Body of pancreas (tissue), 4 donors: ENCODE measurements around the gene SHISA4. TPM values are rescaled to one million over a fixed set of nuclear protein-coding genes. Genes with fewer than 3 reads are reported as not detected.

Experiments
- ATAC-seq: fragments of 150-250 bp; one replicate; pipeline ENCODE4 v1.9.1; 2016
- DNase-seq, 4 donors: peaks; one replicate each; pipeline ENCODE4 v3.0.0-alpha.2; 2019
- H3K27ac ChIP-seq, 4 donors: fragments of 200-600 bp; sonication (generic); 1 replicate in 3 of 4; 2 replicates in 1 of 4; pipeline versions ENCODE4 v1.5.1 to v1.6.1; 2016 to 2019; ENCODE audit warnings: mild to moderate bottlenecking in 1 of 4, mixed read lengths in 1 of 4, moderate library complexity in 1 of 4
- H3K27me3 ChIP-seq, 2 donors: fragments of 200-600 bp; sonication (generic); one replicate each; pipeline ENCODE4 v1.6.0; 2016; ENCODE audit warnings: mild to moderate bottlenecking in 1 of 2
- H3K36me3 ChIP-seq, 2 donors: fragments of 200-600 bp; sonication (generic); replicated peaks in 1 of 2; 2 replicates each; pipeline ENCODE4 v1.5.1; 2016; ENCODE audit warnings: low read depth in 2 of 2; ENCODE audit not compliant: insufficient read depth in 1 of 2
- H3K4me1 ChIP-seq: fragments of 200-600 bp; sonication (generic); one replicate; pipeline ENCODE4 v1.6.0; 2016
- H3K4me3 ChIP-seq, 2 donors: fragments of 200-600 bp; sonication (generic); 1 replicate in 1 of 2; 2 replicates in 1 of 2; pipeline ENCODE4 v1.5.1; 2016 to 2019
- H3K9me3 ChIP-seq, 3 donors: fragments of 200-600 bp; sonication (generic); 1 replicate in 2 of 3; 2 replicates in 1 of 3; pipeline ENCODE4 v1.5.1; 2016
- POLR2A ChIP-seq, 3 donors: fragments of 450-650 bp; IDR thresholded peaks; one replicate each; pipeline ENCODE4 v1.6.1; 2016; ENCODE audit warnings: antibody characterized with exemption in 3 of 3, mild to moderate bottlenecking in 2 of 3
- WGBS, 2 donors: methylation state at CpG; one replicate each; pipeline ENCODE4 v1.1.5; 2017; 5-methylcytosine and 5-hydroxymethylcytosine counted together
- intact Hi-C: fragments of 100-400 bp; cut with DNase I; formaldehyde crosslinking; loops from one replicate; pipeline ENCODE4 v1.15.1; 2023
- total RNA-seq, 2 donors: library from RNA; depleted of rRNA; stranded (reverse); fragments of >200 nt; gene quantifications; one replicate each; pipeline ENCODE4 v1.1.0, GENCODE V29; 2016
- TF ChIP-seq, protein P1 (sequence below), 7 experiments: fragments of 450-650 bp in 4 of 7; fragments of 200-600 bp in 3 of 7; sonication (generic) in 3 of 7; IDR thresholded peaks; one replicate each; pipeline ENCODE4 v1.5.1; 2016 to 2019; ENCODE audit warnings: antibody characterized with exemption in 7 of 7

The SHISA4 gene
- total RNA-seq, 2 donors from 2014 or later, result 4.6 to 8.3 TPM

- no peak overlapping the region for H3K4me3 ChIP-seq
- WGBS, 2 donors, result 64 to 87% methylated on average over 1 of the region's 1 CpG
- no peak overlapping the region for H3K27ac ChIP-seq
- TF ChIP-seq, protein P1, sequence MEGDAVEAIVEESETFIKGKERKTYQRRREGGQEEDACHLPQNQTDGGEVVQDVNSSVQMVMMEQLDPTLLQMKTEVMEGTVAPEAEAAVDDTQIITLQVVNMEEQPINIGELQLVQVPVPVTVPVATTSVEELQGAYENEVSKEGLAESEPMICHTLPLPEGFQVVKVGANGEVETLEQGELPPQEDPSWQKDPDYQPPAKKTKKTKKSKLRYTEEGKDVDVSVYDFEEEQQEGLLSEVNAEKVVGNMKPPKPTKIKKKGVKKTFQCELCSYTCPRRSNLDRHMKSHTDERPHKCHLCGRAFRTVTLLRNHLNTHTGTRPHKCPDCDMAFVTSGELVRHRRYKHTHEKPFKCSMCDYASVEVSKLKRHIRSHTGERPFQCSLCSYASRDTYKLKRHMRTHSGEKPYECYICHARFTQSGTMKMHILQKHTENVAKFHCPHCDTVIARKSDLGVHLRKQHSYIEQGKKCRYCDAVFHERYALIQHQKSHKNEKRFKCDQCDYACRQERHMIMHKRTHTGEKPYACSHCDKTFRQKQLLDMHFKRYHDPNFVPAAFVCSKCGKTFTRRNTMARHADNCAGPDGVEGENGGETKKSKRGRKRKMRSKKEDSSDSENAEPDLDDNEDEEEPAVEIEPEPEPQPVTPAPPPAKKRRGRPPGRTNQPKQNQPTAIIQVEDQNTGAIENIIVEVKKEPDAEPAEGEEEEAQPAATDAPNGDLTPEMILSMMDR (IDR thresholded peaks at IDR 0.05), result no peak
- no peak for TF ChIP-seq POLR2A (IDR thresholded peaks at IDR 0.05)
- H3K4me1 ChIP-seq, result peaks cover 16% of the 10 kb centered on the region
- intact Hi-C loops, result no loop called here
- no peaks in the 10 kb centered on the region for H3K9me3 ChIP-seq
- H3K36me3 ChIP-seq, result no peaks in the 10 kb centered on the region
- ATAC-seq (no peak), DNase-seq (no peak)
- H3K27me3 ChIP-seq, result no peaks in the 10 kb centered on the region
Measured at GRCh38 chr1:201881617-201882016, 7.1 kb upstream of the SHISA4 start.

- no peak for ATAC-seq
- DNase-seq, result peak in 1 of 4 donors; percentile 49
- intact Hi-C loops, result no loop called here
- H3K27me3 ChIP-seq, result no peaks in the 10 kb centered on the region
- 66 to 72% methylated on average over 2 of the region's 2 CpGs for WGBS, 2 donors
- H3K36me3 ChIP-seq, result no peaks in the 10 kb centered on the region
- H3K27ac ChIP-seq, result no peak overlapping the region
- TF ChIP-seq, protein P1 (IDR thresholded peaks at IDR 0.05), result no peak
- TF ChIP-seq POLR2A (IDR thresholded peaks at IDR 0.05), result no peak
- no peak overlapping the region for H3K4me3 ChIP-seq
- no peaks in the 10 kb centered on the region for H3K9me3 ChIP-seq
- peaks cover 16% of the 10 kb centered on the region for H3K4me1 ChIP-seq
Measured at GRCh38 chr1:201882665-201883132, 6.0 kb upstream of the SHISA4 start.

GRCh38 chr1:201883266-201883665 lies 5.4 kb upstream of the SHISA4 start:
- no peak for TF ChIP-seq POLR2A (IDR thresholded peaks at IDR 0.05)
- TF ChIP-seq, protein P1 (IDR thresholded peaks at IDR 0.05), result no peak
- DNase-seq (no peak), ATAC-seq (no peak)
- H3K4me3 ChIP-seq, result no peak overlapping the region
- H3K27ac ChIP-seq, result peak overlapping the region in 1 of 4 donors; percentile 40
- H3K9me3 ChIP-seq, result no peaks in the 10 kb centered on the region
- H3K36me3 ChIP-seq, result no peaks in the 10 kb centered on the region
- H3K4me1 ChIP-seq, result peaks cover 16% of the 10 kb centered on the region
- WGBS, 2 donors, result 66 to 78% methylated on average over 3 of the region's 3 CpGs
- intact Hi-C loops, result no loop called here
- no peaks in the 10 kb centered on the region for H3K27me3 ChIP-seq

GRCh38 chr1:201883786-201884185 lies 4.9 kb upstream of the SHISA4 start:
- Histone ChIP-seq H3K36me3 (no peaks in the 10 kb centered on the region), H3K27ac (peak overlapping the region in 2 of 4 donors; percentile 40 to 48), H3K4me3 (no peak overlapping the region), H3K4me1 (peaks cover 18% of the 10 kb centered on the region), H3K9me3 (no peaks in the 10 kb centered on the region), H3K27me3 (no peaks in the 10 kb centered on the region)
- peak; percentile 41 for ATAC-seq
- DNase-seq, result peak; percentile 46 to 66 (median 54)
- intact Hi-C loops, result no loop called here
- TF ChIP-seq, protein P1 (IDR thresholded peaks at IDR 0.05), result no peak
- WGBS, 2 donors, result 12 to 15% methylated on average over 7 of the region's 7 CpGs

- 57% methylated on average over 1 of the region's 1 CpG; no CpG with 5 or more reads in 1 of the 2 donors for WGBS, 2 donors
Measured at GRCh38 chr1:201884425-201884824, 4.3 kb upstream of the SHISA4 start.

More at GRCh38 chr1:201884425-201884824, 4.3 kb upstream of the SHISA4 start:
- no peak for ATAC-seq
- intact Hi-C loops, result no loop called here
- DNase-seq, result peak in 1 of 4 donors; percentile 5
- Histone ChIP-seq H3K4me1 (peaks cover 24% of the 10 kb centered on the region), H3K36me3 (no peaks in the 10 kb centered on the region), H3K4me3 (no peak overlapping the region), H3K27ac (no peak overlapping the region), H3K27me3 (no peaks in the 10 kb centered on the region), H3K9me3 (no peaks in the 10 kb centered on the region)
- no peak for TF ChIP-seq POLR2A (IDR thresholded peaks at IDR 0.05)
- TF ChIP-seq, protein P1 (IDR thresholded peaks at IDR 0.05), result no peak
